AG04450 (cell line): ENCODE measurements around the gene RASSF1. TPM values are rescaled to one million over a fixed set of nuclear protein-coding genes. Genes with fewer than 3 reads are reported as not detected.

ENCODE experiments used
- CTCF ChIA-PET: fragments of 300-600, 350-600 bp; formaldehyde crosslinking; extraction: SDS; loops from one replicate; lab custom pipeline; 2022; ENCODE audit warnings: antibody characterized with exemption, inconsistent platforms; lab: Charles Lee
- POLR2A ChIA-PET: fragments of 350-600 bp; formaldehyde crosslinking; extraction: SDS; loops from one replicate; lab custom pipeline; 2021; ENCODE audit warnings: antibody characterized with exemption, inconsistent platforms; lab: Yijun Ruan, JAX
- DNase-seq: peaks from one replicate; pipeline ENCODE4 v3.0.0-alpha.2; 2011; ENCODE audit warnings: low read depth, low spot score
- H3K27ac ChIP-seq: one replicate; pipeline ENCODE4 v1.5.1; 2012; ENCODE audit warnings: low read depth, low read length, control low read depth
- H3K27me3 ChIP-seq: one replicate; pipeline ENCODE4 v1.6.0; 2012; ENCODE audit warnings: low read length; ENCODE audit not compliant: control insufficient read depth, insufficient read depth
- H3K4me3 ChIP-seq: 2 replicates; pipeline ENCODE4 v1.5.1; 2011; ENCODE audit warnings: mild to moderate bottlenecking, low read depth, low read length, control low read depth
- H3K9me3 ChIP-seq: 2 replicates; pipeline ENCODE4 v1.5.1; 2012; ENCODE audit warnings: low read length; ENCODE audit not compliant: control insufficient read depth, insufficient read depth
- CTCF ChIP-seq: IDR thresholded peaks from 2 replicates; pipeline ENCODE4 v1.5.1; 2011; ENCODE audit warnings: low read depth, low read length, control low read depth, inconsistent platforms
- polyA plus RNA-seq: library from polyadenylated mRNA; depleted of rRNA; stranded (reverse); fragments of >200 nt; gene quantifications from 2 replicates; pipeline ENCODE4 v1.2.3, GENCODE V29; 2011

Gene RASSF1
- polyA plus RNA-seq, 1 experiment: 25.1 TPM

GRCh38 chr3:50325113-50325480 lies 15.5 kb downstream of the RASSF1 start:
- no peak for DNase-seq
- ChIA-PET CTCF (interaction anchor here (0.6 to 1.9 kb wide), 11 partner anchors 9 to 625 kb away, joined by 3 to 15 read pairs (median 8); partner anchors contain the start of genes HYAL3 and NAA80), POLR2A (no interaction called here)
- no peak for TF ChIP-seq CTCF
- H3K9me3 ChIP-seq: no peaks in the 10 kb centered on the region; the same call in 1 of the 2 replicates
- H3K27ac ChIP-seq: no peak overlapping the region
- no peaks in the 10 kb centered on the region for H3K27me3 ChIP-seq
- H3K4me3 ChIP-seq: no peak overlapping the region

GRCh38 chr3:50324351-50325112 lies 16.1 kb downstream of the RASSF1 start:
- TF ChIP-seq CTCF: peak; percentile 83
- Histone ChIP-seq H3K27me3 (no peaks in the 10 kb centered on the region), H3K27ac (no peak overlapping the region), H3K9me3 (no peaks in the 10 kb centered on the region; the same call in 1 of the 2 replicates), H3K4me3 (no peak overlapping the region)
- peak; percentile 42 for DNase-seq
- POLR2A ChIA-PET: interaction anchor here (0.6 to 1.0 kb wide), 4 partner anchors 9 to 89 kb away, joined by 3 to 4 read pairs (median 3); no protein-coding TSS in a partner anchor
- CTCF ChIA-PET: interaction anchor here (0.6 to 1.9 kb wide), 14 partner anchors 9 to 625 kb away, joined by 3 to 15 read pairs (median 8); partner anchors contain the start of genes HYAL3, NAA80 and RASSF1

GRCh38 chr3:50323614-50324199 lies 16.9 kb downstream of the RASSF1 start:
- POLR2A ChIA-PET: interaction anchor here (0.6 to 1.0 kb wide), 3 partner anchors 10 to 88 kb away, joined by 3 to 4 read pairs (median 3); no protein-coding TSS in a partner anchor
- no peak for DNase-seq

GRCh38 chr3:50323092-50323600 lies 17.5 kb downstream of the RASSF1 start:
- H3K27me3 ChIP-seq: no peaks in the 10 kb centered on the region
- H3K9me3 ChIP-seq: no peaks in the 10 kb centered on the region; the same call in 1 of the 2 replicates
- no peak overlapping the region for H3K4me3 ChIP-seq
- POLR2A ChIA-PET: no interaction called here
- no peak for DNase-seq
- no peak for TF ChIP-seq CTCF
- CTCF ChIA-PET: interaction anchor here (0.7 to 1.4 kb wide), 3 partner anchors 13 to 90 kb away, joined by 3 read pairs; no protein-coding TSS in a partner anchor
- H3K27ac ChIP-seq: no peak overlapping the region

More at GRCh38 chr3:50323614-50324199, 16.9 kb downstream of the RASSF1 start:
- Histone ChIP-seq H3K27ac (no peak overlapping the region), H3K4me3 (no peak overlapping the region), H3K9me3 (no peaks in the 10 kb centered on the region; the same call in 1 of the 2 replicates), H3K27me3 (no peaks in the 10 kb centered on the region)
- CTCF ChIA-PET: interaction anchor here (0.6 to 1.9 kb wide), 10 partner anchors 13 to 130 kb away, joined by 3 to 15 read pairs (median 8); partner anchors contain the start of genes HYAL3, NAA80 and RASSF1
- no peak for TF ChIP-seq CTCF
